ENCODE results near the gene FBXL13. TPM values are rescaled to one million over a fixed set of nuclear protein-coding genes. Genes with fewer than 3 reads are reported as not detected.

Gene FBXL13
- total RNA-seq, 2 donors from 2014 or later = 0.95 to 2.5 TPM

- Histone ChIP-seq H3K27me3 (replicated peaks; ENCODE audit: insufficient read depth) (no peaks in the 10 kb centered on the region), H3K4me3 (no peak overlapping the region), H3K4me1 (ENCODE audit: control insufficient read depth in 1 of 2, low read depth in 2 of 2) (peaks cover 6 to 9% of the 10 kb centered on the region in 2 donors), H3K27ac (no peak overlapping the region), H3K36me3 (no peaks in the 10 kb centered on the region), H3K9me3 (no peaks in the 10 kb centered on the region)
- ATAC-seq (ENCODE audit: insufficient number of reproducible peaks, low FRiP score, low read depth) (no peak), DNase-seq (ENCODE audit: low spot score) (no peak)
- TF ChIP-seq CTCF (IDR thresholded peaks at IDR 0.05) = no peak
Measured at GRCh38 chr7:103011650-103012049, 62.9 kb downstream of the FBXL13 start.

- no peak for ATAC-seq (ENCODE audit: insufficient number of reproducible peaks, low FRiP score, low read depth)
- no peak overlapping the region for H3K4me3 ChIP-seq
- H3K27ac ChIP-seq = no peak overlapping the region
- DNase-seq (ENCODE audit: low spot score) = no peak
- H3K36me3 ChIP-seq = no peaks in the 10 kb centered on the region
- no peaks in the 10 kb centered on the region for H3K27me3 ChIP-seq (replicated peaks; ENCODE audit: insufficient read depth)
- H3K4me1 ChIP-seq (ENCODE audit: control insufficient read depth in 1 of 2, low read depth in 2 of 2) = peaks cover 6 to 9% of the 10 kb centered on the region in 2 donors
- H3K9me3 ChIP-seq = no peaks in the 10 kb centered on the region
- TF ChIP-seq CTCF (IDR thresholded peaks at IDR 0.05) = no peak
Measured at GRCh38 chr7:103010211-103010610, 64.4 kb downstream of the FBXL13 start.

- ATAC-seq (ENCODE audit: insufficient number of reproducible peaks, low FRiP score, low read depth) = no peak
Measured at GRCh38 chr7:103009466-103010185, 65.0 kb downstream of the FBXL13 start.

DNA sequence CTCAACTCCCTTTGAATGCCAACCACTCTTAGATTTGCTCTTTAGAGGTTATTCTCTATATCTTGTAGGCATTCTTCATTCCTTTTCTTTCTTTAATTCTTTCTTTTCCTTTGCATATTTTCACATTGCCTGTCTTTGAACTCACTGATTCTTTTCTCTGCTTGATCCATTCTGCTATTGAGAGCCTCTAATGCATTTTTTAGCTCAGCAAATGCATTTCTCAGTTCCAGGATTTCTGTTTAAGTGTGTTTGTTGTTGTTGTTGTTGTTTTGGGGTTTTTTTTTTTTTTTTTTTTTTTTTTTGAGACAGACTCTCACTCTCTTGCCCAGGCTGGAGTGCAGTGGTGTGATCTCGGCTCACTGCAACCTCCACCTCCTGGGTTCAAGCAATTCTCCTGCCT is 71.6 kb downstream of the FBXL13 start:
- Histone ChIP-seq H3K9me3 (no peaks in the 10 kb centered on the region), H3K36me3 (no peaks in the 10 kb centered on the region), H3K4me1 (ENCODE audit: control insufficient read depth in 1 of 2, low read depth in 2 of 2) (no peaks in the 10 kb centered on the region), H3K4me3 (no peak overlapping the region), H3K27ac (no peak overlapping the region), H3K27me3 (replicated peaks; ENCODE audit: insufficient read depth) (no peaks in the 10 kb centered on the region)
- no peak for ATAC-seq (ENCODE audit: insufficient number of reproducible peaks, low FRiP score, low read depth)
- TF ChIP-seq CTCF (IDR thresholded peaks at IDR 0.05) = no peak
- DNase-seq (ENCODE audit: low spot score) = no peak

More at GRCh38 chr7:103009466-103010185, 65.0 kb downstream of the FBXL13 start:
- H3K36me3 ChIP-seq = no peaks in the 10 kb centered on the region
- peaks cover 6 to 9% of the 10 kb centered on the region in 2 donors for H3K4me1 ChIP-seq (ENCODE audit: control insufficient read depth in 1 of 2, low read depth in 2 of 2)
- no peak for TF ChIP-seq CTCF (IDR thresholded peaks at IDR 0.05)
- no peak overlapping the region for H3K27ac ChIP-seq
- no peaks in the 10 kb centered on the region for H3K9me3 ChIP-seq
- no peak overlapping the region for H3K4me3 ChIP-seq
- H3K27me3 ChIP-seq (replicated peaks; ENCODE audit: insufficient read depth) = no peaks in the 10 kb centered on the region
- DNase-seq (ENCODE audit: low spot score) = no peak

DNA sequence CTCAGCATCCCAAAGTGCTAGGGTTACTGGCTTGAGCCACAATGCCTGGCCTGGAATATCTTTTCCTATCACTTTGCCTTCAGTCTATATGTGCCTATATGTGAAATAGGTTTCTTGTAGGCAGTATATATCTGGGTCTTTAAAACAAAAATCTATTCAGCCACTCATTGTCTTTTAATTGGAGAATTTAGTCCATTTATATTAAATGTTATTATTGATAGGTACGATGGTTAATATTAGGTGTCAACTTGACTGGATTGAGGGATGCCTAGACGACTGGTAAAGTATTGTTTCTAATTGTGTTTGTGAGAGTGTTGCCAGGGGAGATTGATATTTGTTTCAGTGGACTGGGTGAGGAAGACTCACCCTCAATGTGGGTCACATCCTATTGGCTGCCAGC is 73.4 kb downstream of the FBXL13 start:
- ATAC-seq (ENCODE audit: insufficient number of reproducible peaks, low FRiP score, low read depth) (no peak), DNase-seq (ENCODE audit: low spot score) (no peak)
- no peaks in the 10 kb centered on the region for H3K9me3 ChIP-seq
- no peaks in the 10 kb centered on the region for H3K4me1 ChIP-seq (ENCODE audit: control insufficient read depth in 1 of 2, low read depth in 2 of 2)
- no peaks in the 10 kb centered on the region for H3K27me3 ChIP-seq (replicated peaks; ENCODE audit: insufficient read depth)
- TF ChIP-seq CTCF (IDR thresholded peaks at IDR 0.05) = no peak
- H3K27ac ChIP-seq = no peak overlapping the region
- no peak overlapping the region for H3K4me3 ChIP-seq
- H3K36me3 ChIP-seq = no peaks in the 10 kb centered on the region

Measured in thoracic aorta (tissue), 2 donors.